AG08395 (cell line): ENCODE data around the gene PIK3R5.
"Not testable (repeated sequence)": the region's sequence is repeated elsewhere in the genome, so short reads cannot be mapped to it uniquely, and the experiment has no call there.

Experiments
- DNase-seq: peaks from one replicate; pipeline ENCODE4 v3.0.0; 2012; ENCODE audit warnings: mixed read lengths, low spot score

Gene PIK3R5

GRCh38 chr17:8894673-8895578 lies 70.6 kb downstream of the PIK3R5 start:
- peak; percentile 89 for DNase-seq

- DNase-seq = no peak
Observed at GRCh38 chr17:8894202-8894671, 71.3 kb downstream of the PIK3R5 start.

- no peak for DNase-seq
Observed at GRCh38 chr17:8893621-8894201, 71.8 kb downstream of the PIK3R5 start.

DNA sequence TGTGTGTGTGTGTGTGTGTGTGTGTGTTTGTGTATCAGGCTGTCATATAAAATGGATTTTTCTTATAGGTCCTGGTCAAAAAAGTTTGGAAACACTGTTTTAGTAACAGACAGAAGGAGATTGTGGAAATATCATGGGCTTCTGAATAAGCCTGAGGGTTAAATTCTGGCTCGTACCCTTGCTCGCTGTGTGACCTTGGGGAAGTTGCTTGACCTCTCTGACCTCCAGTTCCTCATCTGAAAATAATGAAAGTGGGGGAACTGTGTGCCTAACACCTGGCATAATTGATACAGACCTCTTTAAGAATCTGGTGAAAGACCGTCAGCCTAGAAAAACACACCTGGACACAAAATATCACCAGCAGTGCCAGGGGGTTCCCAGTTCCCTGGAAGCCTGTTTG lies 72.4 kb downstream of the PIK3R5 start:
- no peak for DNase-seq

- DNase-seq = no peak
Observed at GRCh38 chr17:8892338-8892690, 73.2 kb downstream of the PIK3R5 start.

DNA sequence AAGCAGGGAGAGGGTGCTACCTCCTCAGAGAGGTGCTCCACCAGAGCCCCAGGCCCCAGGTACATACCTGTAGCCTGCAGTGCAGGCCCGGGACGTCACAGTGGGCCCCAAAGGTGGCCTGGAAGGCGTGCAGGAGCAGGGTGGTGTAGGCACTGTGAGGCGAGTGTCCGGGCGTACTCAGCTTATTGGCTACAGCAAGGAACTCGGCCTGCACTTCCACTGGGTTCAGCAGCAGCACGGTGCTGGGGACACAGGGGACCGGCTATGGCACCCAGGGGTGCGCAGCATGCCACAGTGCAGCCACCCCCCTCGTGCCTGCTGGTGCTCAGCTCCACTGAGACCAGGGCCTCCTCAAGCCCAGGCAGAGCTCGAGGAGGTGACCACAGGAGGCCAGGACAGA lies 74.8 kb downstream of the PIK3R5 start:
- no peak for DNase-seq

GRCh38 chr17:8889458-8890210 lies 75.9 kb downstream of the PIK3R5 start:
- no peak for DNase-seq

- no peak for DNase-seq
Observed at GRCh38 chr17:8888704-8889302, 76.7 kb downstream of the PIK3R5 start.

- DNase-seq = peak; percentile 63
Observed at GRCh38 chr17:8887834-8888703, 77.4 kb downstream of the PIK3R5 start.

- DNase-seq = no peak
Observed at GRCh38 chr17:8887301-8887700, 78.2 kb downstream of the PIK3R5 start.

DNA sequence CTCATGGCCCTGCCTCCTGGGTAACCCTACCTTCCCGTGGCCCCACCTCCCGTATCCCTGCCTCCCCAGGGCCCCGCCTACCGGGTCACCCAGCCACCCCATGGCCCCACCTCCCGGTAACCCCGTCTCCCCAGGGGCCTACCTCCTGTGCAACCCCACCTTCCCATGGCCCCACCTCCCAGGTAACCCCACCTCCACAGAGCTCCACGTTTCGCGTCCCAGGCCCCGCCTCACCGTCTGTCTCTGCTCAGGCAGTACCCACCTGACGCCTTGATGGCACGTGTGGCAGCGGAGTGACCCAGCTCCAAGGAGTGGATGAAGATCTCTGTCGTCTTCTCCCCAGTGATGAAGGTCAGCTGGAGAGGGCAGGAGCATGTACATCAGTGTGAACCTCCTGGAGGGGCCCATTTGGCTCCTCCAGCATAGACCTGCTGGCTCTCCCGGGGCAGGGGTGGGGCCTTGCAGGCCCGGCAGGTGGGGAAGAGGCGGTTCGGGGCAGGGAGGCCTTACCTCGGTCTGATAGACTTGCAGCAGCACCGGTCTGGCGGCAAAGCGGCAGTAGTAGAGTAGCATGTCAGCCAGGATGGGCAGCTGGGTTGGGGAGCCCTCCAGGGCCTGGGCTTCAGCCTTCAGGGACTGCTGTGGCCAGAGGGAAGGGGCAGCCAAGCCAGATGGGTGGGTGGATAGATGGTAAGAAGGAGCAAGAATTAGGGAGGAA lies 79.4 kb downstream of the PIK3R5 start:
- DNase-seq = no peak

- not testable (repeated sequence) for DNase-seq
Observed at GRCh38 chr17:8885163-8885966, 80.1 kb downstream of the PIK3R5 start.

GRCh38 chr17:8884336-8884990 lies 81.0 kb downstream of the PIK3R5 start:
- DNase-seq = no peak

DNA sequence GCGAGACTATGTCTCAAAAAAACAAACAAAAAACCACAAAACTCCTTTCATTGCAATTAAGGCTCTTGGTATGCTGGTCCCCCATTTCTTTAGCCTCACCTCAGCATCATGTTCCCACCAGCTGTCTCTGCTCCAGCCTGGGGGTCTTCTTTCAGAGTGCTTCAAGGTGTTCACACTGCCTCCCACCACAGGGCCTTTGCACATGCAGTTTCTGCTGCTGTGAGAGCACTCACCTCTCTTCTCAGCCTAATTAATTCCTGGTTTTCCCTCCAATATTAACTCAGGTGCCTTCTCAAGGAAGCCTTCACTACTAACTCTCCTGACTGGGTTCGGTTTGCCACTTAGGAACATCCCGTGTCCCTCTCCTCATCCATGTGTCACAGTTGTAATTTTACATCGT lies 82.2 kb downstream of the PIK3R5 start:
- no peak for DNase-seq

DNA sequence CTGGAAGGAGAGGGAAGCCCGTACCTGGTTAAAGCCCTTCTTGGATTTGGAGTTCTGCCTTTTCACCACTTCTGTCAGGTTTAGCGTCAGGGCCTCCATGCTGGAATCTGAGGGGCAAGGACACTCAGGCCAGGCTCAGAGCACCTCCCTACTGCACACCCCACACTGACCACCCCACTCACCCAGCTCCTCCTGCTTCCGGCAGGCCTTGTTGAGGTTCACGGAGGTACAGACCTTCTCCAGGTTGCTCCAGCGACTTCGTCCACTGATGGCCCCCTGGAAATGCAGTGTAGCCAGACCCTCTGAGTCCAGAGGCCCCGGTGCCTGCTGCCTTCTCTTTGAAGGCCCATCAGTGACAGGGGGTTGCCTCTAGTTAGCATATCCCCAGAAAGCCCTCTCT lies 83.9 kb downstream of the PIK3R5 start:
- no peak for DNase-seq

GRCh38 chr17:8880466-8880865 lies 85.0 kb downstream of the PIK3R5 start:
- DNase-seq = no peak

GRCh38 chr17:8879410-8879809 lies 86.1 kb downstream of the PIK3R5 start:
- no peak for DNase-seq

GRCh38 chr17:8877984-8878383 lies 87.5 kb downstream of the PIK3R5 start:
- no peak for DNase-seq

- peak; percentile 63 for DNase-seq
Observed at GRCh38 chr17:8875957-8876356, 89.5 kb downstream of the PIK3R5 start.
